Measurements from ENCODE around the gene HEXD.
"Not testable (repeated sequence)": the region's sequence is repeated elsewhere in the genome, so short reads cannot be mapped to it uniquely, and the experiment has no call there.

The HEXD gene

DNA sequence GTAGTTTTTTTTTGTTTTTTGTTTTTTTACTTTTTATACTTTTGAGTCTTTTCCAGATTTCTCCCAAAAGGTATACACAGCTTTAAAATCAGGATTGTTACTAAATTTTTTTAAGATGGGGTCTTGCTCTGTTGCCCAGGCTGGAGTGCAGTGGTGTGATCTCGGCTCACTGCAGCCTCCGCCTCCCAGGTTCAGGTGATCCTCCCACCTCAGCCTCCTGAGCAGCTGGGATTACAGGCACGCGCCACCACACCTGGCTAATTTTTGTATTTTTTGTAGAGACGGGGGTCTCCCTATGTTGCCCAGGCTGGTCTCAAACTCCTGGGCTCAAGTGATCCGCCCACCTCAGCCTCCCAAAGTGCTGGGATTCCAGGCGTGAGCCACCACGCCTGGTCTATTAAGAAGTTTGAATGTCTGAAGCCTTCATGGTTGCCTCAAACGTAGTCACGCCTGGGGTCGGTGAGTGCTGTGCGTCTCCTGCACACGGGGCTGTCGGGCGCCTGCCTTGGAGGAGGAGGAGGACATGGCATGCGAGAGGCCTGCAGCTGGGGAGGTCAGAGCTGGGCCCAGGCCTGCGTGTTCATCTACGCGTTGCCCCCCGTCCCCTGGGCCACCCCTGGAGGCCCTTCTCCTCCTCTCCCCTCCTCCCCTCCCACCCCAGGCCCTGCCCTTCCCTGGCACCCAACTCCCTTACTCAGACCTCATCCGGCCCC, 35.8 kb upstream of the HEXD start:
- DNase-seq (ENCODE audit: low spot score) = not testable (repeated sequence)

DNA sequence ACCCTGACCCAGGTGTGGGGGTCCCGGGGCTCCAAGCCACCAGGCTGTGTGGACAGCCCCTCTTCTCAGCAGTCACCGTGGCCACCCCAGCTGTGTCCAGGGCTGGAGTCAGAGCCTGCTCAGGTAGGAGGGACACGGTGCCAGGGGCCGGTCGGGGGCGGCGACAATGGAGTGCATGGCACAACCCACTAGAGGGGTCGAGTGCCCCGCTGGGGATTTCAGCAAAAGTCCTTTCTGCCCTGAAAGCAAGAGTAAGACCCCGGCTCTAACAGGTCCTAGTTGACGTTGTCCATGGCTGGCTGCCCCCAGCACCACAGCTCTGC, 35.3 kb upstream of the HEXD start:
- DNase-seq (ENCODE audit: low spot score) = no peak

DNA sequence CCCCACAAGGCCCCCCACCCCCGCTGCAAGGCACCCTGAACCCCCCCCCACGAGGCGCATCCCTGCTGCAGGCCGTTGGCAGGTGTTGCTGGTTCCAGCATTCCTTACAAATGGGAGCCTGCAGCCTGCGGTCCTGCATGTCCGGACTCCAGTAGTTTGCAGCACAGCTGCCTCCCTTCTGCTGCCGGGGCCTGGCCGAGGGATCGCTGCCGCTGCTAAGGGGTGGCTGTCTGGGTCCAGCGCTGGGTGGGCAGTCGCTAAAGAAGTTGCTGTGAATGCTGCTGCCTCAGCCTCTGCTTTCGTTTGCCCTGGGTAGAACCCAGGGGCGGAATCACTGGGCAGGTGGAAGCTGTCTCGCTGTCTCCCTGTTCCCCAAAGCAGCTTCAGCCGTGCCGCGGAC, 34.7 kb upstream of the HEXD start:
- DNase-seq (ENCODE audit: low spot score) = no peak

DNA sequence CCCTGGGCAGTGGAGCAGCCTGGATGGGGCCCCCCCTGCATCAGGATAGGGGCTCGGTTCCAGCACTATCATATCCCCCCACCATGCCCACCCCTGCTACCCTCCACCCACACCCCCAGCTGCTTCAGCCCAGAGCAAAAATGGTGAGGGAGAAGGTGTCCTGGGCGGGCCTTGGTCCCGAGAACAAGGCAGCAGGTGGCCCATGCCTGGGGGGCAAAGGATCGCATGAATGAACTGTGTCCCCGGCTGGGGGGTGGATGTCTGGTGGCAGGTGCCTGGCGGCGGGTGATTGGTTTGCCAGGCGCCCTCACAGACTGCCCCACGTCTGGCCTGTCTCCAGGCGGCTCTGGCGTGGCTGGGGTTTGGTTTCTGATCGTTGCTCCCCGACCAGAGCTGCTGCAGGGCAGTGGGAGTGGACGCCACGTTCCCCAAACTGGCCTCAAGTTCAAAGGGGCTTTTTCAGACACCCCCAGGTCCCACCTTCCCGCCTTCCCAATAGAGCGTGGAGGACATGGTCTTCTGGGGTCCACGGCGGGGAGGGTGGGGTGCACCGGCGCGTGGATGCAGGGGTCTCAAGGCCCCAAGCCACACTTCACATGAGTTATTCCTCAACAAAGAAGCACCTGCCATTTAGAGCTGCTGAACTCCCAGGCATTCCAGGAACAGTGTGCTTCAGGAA, 34.0 kb upstream of the HEXD start:
- DNase-seq (ENCODE audit: low spot score) = no peak

DNA sequence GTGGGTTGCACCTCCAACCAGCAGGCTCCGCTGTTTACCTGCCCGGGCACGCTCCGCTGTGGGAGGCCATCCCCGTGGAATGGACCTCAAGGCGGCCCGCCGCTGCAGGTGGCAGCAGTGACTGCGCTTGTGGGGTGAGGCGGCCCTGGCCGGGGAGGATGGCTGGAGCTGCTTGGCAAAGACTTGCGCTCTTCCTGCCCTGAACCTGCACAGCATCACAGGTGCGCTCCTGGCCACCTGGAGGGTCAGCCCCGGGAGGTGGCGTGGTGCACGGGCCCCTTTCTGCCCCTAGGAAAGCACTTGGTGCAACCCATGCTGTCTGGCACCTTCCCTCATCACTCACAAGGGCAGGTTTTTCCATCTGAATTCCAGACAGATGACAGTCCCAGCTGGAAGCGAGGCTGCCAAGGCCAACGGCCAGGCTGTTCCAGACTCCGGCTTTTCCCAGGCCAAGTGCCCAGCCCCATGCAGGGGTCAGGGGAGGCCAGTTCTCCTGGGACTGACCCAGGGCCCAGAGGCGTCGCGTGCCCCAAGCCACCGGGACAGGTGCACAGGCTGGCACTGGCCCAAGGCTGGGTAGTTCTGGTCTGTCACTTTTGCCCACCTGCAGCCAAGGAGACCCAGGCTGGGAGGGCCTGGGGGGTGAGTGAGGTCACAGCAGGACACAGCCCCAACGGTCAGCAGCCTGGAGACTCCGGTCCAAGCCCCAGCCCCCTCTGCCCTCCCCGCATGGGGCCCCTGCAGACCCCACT, 33.2 kb upstream of the HEXD start:
- no peak for DNase-seq (ENCODE audit: low spot score)

DNA sequence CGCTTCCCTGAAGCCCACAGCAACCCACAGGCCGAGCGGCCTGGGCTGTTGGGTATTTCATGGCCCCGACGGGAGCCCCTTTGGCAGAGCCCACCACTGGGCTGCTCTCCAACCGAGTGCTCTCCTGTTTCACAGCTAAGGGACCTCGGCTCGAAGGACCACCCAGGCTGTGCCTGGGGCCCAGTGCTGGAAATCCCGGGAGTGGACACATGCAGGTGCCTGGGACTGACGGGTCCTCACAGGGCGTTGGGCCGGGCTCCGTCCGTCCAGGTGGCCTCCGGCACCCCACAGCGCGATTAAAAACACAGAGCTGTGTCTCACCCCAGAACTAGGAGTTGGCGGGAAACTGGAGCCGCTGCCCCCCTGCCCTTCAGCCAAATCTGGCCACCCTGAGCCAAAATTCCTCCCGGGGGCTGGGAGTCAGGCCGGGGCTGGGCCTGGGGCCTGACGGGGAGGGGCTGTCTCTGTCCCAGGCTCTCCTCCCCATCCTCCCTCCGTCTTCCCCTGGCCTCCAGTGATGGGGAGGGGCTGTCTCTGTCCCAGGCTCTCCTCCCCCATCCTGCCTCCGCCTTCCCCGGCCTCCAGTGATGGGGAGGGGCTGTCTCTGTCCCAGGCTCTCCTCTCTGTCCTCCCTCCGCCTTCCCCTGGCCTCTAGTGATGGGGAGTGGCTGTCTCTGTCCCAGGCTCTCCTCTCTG, 32.4 kb upstream of the HEXD start:
- DNase-seq (ENCODE audit: low spot score) = peak; percentile 85

DNA sequence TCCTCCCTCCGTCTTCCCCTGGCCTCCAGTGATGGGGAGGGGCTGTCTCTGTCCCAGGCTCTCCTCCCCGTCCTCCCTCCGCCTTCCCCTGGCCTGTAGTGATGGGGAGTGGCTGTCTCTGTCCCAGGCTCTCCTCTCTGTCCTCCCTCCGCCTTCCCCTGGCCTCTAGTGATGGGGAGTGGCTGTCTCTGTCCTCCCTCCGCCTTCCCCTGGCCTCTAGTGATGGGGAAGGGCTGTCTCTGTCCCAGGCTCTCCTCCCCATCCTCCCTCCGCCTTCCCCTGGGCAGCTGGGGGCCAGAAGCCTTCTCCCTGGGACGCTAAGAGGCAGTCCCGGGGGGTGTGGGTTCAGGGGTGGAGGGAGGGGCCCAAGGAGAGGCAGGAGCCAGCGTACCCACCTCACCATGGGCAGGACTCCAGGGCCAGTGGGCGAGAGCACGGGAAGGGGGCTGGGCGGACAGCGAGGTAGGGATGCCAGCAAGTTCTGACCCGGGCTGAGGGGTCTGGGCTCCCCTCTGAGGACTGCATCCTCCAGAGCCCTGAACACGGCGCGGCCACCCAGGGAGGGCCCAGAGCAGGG, 31.8 kb upstream of the HEXD start:
- no peak for DNase-seq (ENCODE audit: low spot score)

DNA sequence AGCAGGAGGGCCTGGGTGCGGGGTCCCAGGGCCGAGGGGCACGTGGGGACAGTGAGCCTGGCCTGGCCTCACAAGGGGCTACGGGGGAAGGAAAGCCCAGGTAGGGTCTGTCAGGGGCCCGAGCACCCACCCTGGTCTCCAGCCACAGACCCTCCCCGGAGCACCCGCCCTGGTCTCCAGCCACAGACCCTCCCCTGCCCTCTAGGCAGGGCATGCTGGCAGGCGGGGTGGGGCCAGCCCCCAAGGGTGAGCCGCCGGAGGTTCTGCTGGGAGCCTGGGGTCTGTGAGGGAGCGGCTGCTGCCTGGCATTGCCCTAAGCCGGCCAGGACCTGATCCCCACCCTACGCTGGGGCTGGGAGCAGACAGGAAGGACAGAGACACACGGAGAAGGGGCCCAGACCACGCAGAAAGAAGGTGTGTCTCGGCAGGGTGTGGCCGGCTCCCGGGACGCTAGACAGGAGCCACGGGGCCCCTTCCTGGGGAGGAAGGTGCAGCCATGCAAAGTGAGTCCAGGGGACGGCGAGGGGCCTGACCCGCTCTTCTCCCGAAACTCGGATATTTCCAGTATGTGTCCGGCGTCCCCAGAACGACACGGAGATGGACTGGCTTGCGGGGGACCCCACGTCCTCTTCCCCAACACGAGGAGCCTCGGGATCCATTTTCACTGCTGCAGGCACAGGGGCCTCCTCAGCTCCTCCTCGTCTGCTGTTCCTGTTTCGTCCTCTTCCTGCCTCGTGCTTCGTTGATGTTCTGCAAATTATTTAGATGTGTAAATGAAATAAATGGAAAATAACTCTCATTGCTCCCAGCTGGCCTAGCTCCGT, 31.1 kb upstream of the HEXD start:
- DNase-seq (ENCODE audit: low spot score) = no peak

DNA sequence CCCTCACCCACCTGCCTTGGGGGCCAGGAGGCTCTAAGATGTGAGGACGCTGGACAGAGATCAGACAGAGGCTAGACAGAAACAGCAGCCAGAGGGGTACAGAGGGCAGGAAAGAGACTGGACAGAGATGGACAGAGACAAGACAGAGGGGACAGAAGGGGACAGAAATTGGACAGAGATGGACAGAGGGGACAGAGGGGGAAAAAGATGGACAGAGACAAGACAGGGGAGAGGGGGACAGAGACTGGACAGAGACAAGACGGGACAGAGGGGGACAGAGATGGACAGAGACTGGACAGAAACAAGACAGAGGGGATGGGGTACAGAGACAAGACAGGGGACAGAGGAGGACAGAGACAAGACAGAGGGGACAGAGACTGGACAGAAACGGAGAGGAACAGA, 30.4 kb upstream of the HEXD start:
- no peak for DNase-seq (ENCODE audit: low spot score)

DNA sequence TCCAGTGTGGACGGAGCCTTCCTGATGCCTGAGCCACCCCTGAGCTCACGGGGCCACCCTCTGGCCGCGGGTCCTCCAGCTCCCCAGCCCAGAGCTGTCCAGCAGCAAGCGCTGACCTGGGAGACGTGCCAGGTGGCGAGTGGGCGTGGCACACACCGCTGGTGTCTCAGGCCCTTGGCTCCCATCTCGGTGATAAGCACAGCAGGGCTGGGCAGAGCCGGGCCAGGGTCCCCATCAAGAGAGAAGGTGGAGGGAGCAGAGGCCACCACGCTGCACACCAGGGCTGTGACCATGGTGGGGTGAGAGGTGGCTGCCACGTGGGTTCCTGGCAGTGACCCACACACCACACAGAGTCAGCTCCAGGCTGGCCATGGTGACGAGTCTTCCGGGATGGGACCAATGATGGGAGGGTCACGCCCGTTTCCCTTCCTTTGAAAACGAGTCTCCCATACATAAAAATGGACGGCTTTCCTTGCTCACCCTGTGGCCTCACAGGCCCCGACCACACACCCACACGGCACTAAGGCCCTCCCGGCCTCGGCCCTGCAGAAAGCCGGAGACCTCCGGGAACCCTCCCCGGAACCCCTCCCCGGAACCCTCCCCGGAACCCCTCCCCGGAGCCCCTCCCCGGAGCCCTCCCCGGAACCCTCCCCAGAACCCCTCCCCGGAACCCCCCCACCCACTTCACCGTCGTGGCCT, 29.8 kb upstream of the HEXD start:
- DNase-seq (ENCODE audit: low spot score) = no peak

DNA sequence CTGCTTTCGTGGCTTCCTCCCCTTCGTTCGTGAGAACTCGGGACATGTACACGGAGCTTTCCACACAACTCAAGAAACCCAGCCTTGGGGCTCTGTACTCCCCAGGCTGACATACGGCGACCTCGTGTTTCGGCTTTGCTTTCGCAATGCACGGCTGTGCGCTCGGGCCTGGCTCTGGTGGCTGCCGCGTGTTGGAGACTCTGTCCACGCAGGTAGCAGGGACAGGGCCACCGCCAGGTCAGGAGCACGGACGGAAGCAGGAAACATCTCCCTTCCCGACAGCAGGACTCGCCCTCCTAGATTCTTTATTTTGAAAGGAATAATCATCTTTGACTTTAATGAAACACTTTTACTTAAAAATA, 29.2 kb upstream of the HEXD start:
- no peak for DNase-seq (ENCODE audit: low spot score)

DNA sequence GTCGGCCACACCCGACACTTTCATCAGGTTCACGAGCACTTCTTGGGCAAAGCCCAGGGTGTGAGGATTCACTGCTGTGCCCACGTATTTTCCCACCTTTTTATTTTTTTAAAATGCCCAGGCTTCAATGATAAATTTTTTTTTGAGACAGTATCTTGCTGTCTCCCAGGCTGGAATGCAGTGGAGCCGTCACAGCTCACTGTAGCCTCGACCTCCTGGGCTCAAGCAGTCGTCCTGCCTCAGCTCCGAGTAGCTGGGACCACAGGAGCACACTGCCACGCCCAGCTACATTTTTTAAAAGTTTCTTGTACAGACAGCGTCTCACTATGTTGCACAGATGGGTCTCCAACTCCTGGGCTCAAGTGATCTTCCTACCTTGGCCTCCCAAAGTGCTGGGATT, 28.8 kb upstream of the HEXD start:
- no peak for DNase-seq (ENCODE audit: low spot score)

DNA sequence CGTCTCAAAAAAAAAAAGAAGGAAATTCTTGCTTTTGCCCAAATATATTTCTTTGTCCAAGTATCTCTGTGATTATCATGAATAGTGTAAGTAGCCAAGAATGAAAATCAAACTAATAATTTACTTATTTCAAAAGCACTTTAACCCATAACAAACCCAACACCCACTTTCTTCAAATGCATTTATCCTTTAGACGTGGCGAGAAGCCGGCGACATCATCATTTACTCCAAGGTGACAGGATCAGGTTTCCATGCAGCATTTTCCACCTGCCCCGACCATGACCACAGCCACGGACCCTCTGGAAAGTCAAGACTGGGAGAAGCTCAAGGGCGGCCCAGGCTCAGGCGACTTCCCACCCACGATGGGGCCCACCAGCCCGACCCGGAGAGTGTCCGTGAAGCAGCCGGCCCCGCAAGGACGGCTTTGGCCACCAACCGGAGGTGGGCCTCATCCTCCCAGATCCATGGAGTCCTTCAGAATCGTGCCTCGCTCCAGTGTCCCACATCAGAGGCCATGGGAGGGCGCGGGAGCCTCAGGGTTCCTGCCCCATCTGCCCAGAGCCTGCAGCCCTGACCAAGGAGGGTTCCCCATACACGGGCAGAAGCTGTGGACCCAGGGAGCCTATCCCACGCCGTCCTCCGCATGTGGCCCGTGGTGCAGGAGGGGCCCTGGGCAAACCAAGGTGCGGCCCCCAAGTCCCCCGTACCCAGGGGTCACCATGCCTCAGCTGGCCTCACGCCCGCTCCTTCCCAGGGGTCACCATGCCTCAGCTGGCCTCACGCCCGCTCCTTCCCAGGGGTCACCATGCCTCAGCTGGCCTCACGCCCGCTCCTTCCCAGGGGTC, 27.9 kb upstream of the HEXD start:
- no peak for DNase-seq (ENCODE audit: low spot score)

DNA sequence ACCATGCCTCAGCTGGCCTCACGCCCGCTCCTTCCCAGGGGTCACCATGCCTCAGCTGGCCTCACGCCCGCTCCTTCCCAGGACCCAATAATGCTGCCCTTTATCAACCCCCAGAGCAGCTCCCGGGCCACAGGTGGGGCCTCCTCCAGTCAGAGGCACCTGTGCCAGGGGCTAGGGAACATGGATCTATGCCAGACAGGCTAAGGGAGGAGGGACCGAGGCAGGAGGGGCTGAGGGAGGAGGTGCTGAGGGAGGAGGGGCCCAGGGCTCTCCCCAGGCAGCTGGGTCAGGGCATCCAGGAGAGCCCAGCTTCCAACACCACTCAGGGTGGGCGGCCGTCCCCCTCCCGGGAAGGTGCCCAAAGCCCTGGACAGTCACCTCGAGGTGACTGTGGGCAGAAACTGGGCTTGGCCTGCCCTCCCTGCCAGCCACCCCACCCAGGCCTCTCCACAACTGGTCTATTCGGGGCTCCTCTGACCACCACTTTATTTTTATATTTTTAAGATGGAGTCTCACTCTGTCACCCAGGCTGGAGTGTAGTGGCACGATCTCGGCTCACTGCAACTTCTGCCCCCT, 27.2 kb upstream of the HEXD start:
- DNase-seq (ENCODE audit: low spot score) = no peak

DNA sequence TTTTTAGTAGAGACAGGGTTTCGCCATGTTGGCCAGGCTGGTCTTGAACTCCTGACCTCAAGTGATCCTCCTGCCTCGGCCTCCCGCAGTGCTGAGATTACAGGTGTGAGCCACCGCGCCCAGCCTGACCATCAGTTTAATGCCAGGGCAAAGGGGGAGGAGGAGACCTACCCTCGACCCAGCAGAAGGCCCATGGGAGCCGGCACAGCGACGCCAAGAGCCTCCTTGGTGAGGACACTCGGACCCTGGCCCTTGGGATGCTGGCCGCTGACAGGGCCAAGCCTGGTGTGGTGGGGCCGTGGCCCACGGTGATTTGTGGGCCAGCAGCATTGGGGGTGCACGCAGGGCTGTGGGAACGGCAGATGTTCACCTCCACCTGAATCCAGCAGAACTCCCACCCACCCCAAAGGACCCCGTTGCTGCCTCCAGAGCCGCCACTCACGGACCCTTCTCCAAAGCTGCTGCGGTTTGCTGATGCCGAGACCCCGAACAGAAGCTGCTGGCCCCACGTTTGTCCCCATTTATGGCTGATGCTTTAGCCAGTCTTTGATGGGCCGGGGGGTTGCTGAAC, 26.6 kb upstream of the HEXD start:
- DNase-seq (ENCODE audit: low spot score) = no peak

DNA sequence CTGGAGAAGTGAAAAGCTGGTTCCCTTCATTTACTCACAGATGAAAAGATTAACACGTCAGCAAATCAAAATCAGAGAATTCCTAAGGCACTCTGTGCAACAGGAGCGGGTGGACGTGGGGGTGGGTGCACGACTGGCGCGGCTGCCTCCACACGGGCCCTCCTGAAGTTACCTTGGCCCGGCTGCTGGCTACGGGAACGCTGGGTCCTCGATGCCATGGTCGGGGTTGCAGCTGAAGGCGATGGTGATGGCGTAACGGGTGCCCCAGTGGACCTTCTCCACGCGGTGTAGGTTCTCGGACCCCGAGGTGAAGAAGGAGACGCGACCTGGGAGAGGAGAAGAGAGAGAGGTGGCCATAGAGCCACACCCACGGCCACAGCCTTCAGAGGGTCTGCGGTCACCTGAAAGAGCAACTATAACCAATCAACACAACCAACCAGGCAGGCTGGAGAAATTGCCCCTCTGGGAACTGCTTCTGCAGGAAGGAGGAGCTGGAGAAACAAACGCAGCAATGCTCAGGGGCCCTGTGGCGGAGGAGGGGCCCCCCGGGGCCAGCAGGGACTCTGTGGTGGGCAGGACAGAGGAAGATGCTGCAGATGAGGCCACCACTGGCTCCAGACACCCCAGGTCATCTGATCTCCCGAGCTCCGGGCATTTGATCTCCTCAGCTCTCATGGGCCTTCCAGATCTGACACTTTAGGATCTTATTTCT, 25.8 kb upstream of the HEXD start:
- DNase-seq (ENCODE audit: low spot score) = no peak

DNA sequence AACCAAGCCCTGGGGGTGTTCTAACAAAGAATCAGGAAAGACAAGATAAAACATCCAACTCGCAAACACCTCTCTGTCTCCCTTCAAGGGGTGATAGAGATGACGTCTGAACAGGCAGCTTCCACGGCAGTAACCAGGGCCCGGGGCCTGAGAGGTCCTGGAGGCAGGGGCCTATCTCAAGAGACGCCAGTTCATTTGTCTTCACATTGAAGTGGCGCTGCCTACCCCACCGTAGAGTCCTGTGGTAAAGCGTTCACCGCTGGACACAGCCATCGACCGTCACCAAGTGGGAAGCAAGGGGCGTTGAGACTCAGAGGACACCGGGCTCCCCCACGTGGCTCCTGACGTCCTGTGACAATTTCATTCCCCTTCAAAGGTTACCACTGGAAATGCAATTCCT, 25.2 kb upstream of the HEXD start:
- no peak for DNase-seq (ENCODE audit: low spot score)

DNA sequence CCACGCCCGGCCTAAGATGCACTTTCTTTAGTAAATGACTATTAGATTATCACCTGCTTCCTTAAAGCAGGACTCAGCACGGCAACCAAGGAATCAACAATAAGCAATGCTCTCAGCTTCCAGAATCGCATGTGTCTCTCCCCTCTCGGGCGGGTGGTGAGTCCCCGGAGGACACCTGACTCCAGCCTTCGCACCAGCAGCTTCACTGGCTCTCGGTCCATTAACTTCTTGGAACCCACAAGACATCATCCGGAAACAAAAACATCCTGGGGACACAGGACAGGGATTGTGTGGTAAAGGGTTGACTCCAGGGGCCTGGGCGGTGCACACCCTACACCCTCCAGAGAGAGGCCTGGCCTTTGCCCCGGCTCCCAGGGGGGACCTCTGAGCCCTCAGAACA, 23.9 kb upstream of the HEXD start:
- no peak for DNase-seq (ENCODE audit: low spot score)

Measured in left forelimb (tissue), 1 donor.